Measurements from ENCODE around the gene GLCE. TPM values are rescaled to one million over a fixed set of nuclear protein-coding genes. Genes with fewer than 3 reads are reported as not detected.
"Not testable (repeated sequence)": the region's sequence is repeated elsewhere in the genome, so short reads cannot be mapped to it uniquely, and the experiment has no call there.

GLCE gene
- total and polyA plus RNA-seq, 9 of the 15 experiments (the other 6 are each of a cell fraction or from before 2014, with no cell fraction given), result 4.6 to 12.3 (median 10.6) TPM

- TF ChIP-seq MYC (IDR thresholded peaks at IDR 0.05; ENCODE audit: low read depth, low read length), result peak; percentile 83
- TF ChIP-seq MYC (CRISPR knock-in tag; IDR thresholded peaks at IDR 0.05; ENCODE audit: borderline replicate concordance, low read depth), result no peak
- TF ChIP-seq ZEB2 (IDR thresholded peaks at IDR 0.05), result no peak
- TF ChIP-seq L3MBTL2 (IDR thresholded peaks at IDR 0.05), result peak; percentile 62; the same call in 1 of the 2 replicates
- no peak for TF ChIP-seq NFYB (IDR thresholded peaks at IDR 0.05; ENCODE audit: extremely low read depth, insufficient read length)
- no peak for TF ChIP-seq SIN3B (IDR thresholded peaks at IDR 0.05; ENCODE audit: low read depth)
- TF ChIP-seq, protein P1, sequence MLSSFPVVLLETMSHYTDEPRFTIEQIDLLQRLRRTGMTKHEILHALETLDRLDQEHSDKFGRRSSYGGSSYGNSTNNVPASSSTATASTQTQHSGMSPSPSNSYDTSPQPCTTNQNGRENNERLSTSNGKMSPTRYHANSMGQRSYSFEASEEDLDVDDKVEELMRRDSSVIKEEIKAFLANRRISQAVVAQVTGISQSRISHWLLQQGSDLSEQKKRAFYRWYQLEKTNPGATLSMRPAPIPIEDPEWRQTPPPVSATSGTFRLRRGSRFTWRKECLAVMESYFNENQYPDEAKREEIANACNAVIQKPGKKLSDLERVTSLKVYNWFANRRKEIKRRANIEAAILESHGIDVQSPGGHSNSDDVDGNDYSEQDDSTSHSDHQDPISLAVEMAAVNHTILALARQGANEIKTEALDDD (IDR thresholded peaks at IDR 0.05), result peak; percentile 87
- TF ChIP-seq CXXC5 (CRISPR knock-in tag; IDR thresholded peaks at IDR 0.05), result no peak
- no peak for TF ChIP-seq MAZ (CRISPR knock-in tag; conservative IDR thresholded peaks at IDR 0.05 in 1 of 2, IDR thresholded peaks at IDR 0.05 in 1 of 2)
Measured at GRCh38 chr15:69167218-69167846, 6.9 kb downstream of the GLCE start (continued).

DNA sequence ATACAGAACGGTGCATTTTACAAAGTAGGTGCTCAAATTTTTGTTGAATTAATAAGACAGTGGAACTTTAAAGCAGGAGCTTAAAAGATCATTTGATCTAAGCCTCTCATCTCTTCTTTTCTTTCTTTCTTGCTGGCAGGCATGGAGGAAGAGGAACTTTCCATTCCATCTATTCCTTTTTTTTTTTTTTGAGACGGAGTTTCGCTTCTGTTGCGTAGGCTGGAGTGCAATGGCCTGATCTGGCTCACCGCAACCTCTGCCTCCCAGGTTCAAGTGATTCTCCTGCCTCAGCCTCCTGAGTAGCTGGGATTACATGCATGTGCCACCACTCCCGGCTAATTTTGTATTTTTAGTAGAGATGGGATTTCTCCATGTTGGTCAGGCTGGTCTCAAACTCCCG, 7.9 kb downstream of the GLCE start:
- ATAC-seq; DNase-seq (ENCODE audit: extremely low read depth in 1 of 4, low spot score in 3 of 4); POLR2A ChIA-PET; H3K79me2 ChIP-seq (ENCODE audit: control insufficient read depth, insufficient read depth, low read length); H3K27ac ChIP-seq (ENCODE audit: extremely low read depth, low read depth, low read length); H3K9me3 ChIP-seq (replicated peaks; ENCODE audit: control insufficient read depth, insufficient read depth, low read depth, low read length); in situ Hi-C loops (cut with MboI); H3K36me3 ChIP-seq (ENCODE audit: control insufficient read depth, insufficient read depth, low read length); BruUV-seq (replicated peaks); H3K4me2 ChIP-seq (ENCODE audit: insufficient read depth, low read length); H3K9ac ChIP-seq (ENCODE audit: insufficient read depth in 1 of 2, low read depth in 2 of 2, low read length in 2 of 2); H2AFZ ChIP-seq (ENCODE audit: low read depth, low read length); CTCF ChIA-PET (ENCODE audit: low intra/inter-chr PET ratio); H3K27me3 ChIP-seq (ENCODE audit: control insufficient read depth in 2 of 2, insufficient read depth in 2 of 2, low read length in 2 of 2); FAIRE-seq; H4K20me1 ChIP-seq (replicated peaks; ENCODE audit: control insufficient read depth, insufficient read depth, low read length); H3K9me1 ChIP-seq (ENCODE audit: control insufficient read depth, insufficient read depth, low read length); H3K4me3 ChIP-seq: not testable (repeated sequence)
- WGBS (ENCODE audit: insufficient coverage, low coverage, missing lambda C conversion rate), result 50% methylated on average over 6 of the region's 7 CpGs
- intact Hi-C loops (cut with micrococcal nuclease), result loop anchor here (10.0 kb wide), 1 partner anchor 296 kb away; no protein-coding TSS in a partner anchor
- peaks cover 0 to 17% of the 10 kb centered on the region in 2 experiments; a peak in 3 of 5 replicates for H3K4me1 ChIP-seq (replicated peaks in 1 of 2; ENCODE audit: control insufficient read depth in 2 of 2, insufficient read depth in 2 of 2, low read length in 2 of 2)
